Measurements from ENCODE around the gene EMC8.

DNA sequence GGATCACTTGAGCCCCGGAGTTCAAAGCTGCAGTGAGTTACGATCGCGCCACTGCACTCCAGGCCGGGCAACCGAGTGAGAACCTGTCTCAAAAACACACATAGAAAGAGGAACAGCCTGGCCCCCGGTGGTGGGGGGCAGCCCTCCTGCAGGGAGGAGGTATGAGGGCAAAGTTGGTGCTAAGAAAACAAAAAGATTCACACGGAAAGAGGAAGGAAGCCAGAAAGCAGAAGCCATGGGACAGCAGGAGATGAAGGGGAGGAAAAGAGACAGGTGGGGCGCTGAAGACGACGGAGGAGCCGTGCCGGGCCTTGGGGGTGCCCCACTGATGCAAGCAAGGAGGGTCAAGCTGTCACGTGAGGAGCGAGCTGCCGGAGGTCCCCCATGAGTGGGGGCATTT, 40.2 kb downstream of the EMC8 start:
- TF ChIP-seq, protein P1, sequence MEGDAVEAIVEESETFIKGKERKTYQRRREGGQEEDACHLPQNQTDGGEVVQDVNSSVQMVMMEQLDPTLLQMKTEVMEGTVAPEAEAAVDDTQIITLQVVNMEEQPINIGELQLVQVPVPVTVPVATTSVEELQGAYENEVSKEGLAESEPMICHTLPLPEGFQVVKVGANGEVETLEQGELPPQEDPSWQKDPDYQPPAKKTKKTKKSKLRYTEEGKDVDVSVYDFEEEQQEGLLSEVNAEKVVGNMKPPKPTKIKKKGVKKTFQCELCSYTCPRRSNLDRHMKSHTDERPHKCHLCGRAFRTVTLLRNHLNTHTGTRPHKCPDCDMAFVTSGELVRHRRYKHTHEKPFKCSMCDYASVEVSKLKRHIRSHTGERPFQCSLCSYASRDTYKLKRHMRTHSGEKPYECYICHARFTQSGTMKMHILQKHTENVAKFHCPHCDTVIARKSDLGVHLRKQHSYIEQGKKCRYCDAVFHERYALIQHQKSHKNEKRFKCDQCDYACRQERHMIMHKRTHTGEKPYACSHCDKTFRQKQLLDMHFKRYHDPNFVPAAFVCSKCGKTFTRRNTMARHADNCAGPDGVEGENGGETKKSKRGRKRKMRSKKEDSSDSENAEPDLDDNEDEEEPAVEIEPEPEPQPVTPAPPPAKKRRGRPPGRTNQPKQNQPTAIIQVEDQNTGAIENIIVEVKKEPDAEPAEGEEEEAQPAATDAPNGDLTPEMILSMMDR (IDR thresholded peaks at IDR 0.05): no peak
- TF ChIP-seq POLR2A (IDR thresholded peaks at IDR 0.05): no peak

All from uterus (tissue), 2 donors.